Epithelial cell of esophagus (primary cell): ENCODE results near the gene GPRC5C.

Experiments used
- DNase-seq: peaks from one replicate; pipeline ENCODE4 v3.0.0; 2010; ENCODE audit warnings: low read depth
- H3K4me3 ChIP-seq: 2 replicates; pipeline ENCODE4 v1.5.1; 2011; ENCODE audit warnings: mild to moderate bottlenecking, low read length, control low read depth
- TF ChIP-seq, protein P1 (sequence below): IDR thresholded peaks from 2 replicates; pipeline ENCODE4 v1.5.1; 2011; ENCODE audit warnings: low read depth, mild to moderate bottlenecking, low read length, control low read depth, inconsistent platforms; ENCODE audit not compliant: insufficient read depth; ENCODE audit errors: missing control alignments

Gene GPRC5C

DNA sequence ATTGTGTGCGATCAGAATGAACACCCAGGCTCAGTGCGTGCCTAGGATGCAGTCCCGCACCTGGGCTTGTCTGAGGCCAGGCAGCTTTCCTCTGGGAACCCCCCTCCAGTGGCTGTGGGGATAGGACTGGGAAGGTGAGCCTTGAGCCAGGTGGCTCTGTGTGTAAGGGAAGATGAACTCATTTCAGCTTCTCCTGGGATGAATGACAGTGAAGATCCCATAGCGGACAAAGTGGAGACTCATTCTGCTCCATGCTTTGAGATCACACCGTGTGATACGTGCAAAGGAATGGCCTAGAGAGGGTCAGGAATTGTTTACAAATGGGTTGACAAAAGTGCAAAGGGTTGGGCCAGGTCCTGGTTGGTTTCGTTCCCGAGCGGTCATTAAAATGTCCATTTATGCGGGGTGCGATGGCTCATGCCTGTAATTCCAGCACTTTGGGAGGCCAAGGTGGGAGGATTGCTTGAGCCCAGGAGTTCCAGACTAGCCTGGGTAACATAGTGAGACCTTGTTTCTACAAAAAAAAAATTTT lies 15.8 kb downstream of the GPRC5C start:
- H3K4me3 ChIP-seq, result no peak overlapping the region
- TF ChIP-seq, protein P1, sequence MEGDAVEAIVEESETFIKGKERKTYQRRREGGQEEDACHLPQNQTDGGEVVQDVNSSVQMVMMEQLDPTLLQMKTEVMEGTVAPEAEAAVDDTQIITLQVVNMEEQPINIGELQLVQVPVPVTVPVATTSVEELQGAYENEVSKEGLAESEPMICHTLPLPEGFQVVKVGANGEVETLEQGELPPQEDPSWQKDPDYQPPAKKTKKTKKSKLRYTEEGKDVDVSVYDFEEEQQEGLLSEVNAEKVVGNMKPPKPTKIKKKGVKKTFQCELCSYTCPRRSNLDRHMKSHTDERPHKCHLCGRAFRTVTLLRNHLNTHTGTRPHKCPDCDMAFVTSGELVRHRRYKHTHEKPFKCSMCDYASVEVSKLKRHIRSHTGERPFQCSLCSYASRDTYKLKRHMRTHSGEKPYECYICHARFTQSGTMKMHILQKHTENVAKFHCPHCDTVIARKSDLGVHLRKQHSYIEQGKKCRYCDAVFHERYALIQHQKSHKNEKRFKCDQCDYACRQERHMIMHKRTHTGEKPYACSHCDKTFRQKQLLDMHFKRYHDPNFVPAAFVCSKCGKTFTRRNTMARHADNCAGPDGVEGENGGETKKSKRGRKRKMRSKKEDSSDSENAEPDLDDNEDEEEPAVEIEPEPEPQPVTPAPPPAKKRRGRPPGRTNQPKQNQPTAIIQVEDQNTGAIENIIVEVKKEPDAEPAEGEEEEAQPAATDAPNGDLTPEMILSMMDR, result no peak
- DNase-seq, result no peak

DNA sequence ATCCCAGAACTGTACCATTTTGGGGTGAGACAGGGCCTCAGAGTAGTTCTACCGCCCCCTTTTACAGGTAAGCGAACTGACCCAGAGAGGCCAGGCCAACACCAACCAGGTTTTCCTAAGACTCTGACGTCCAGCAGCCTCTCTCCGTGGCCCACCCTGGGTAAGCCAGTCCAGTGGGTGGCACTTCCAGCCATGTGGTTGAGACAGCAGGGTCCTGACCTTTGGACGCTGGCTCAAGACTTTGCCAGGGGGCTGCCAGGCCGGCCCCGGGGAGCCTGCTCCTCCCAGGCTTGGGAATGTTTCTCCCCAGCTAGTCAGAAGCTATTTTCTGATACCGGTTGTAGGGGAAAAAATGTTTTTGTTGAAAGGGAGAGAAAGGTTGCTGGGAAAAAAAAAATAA lies 16.9 kb downstream of the GPRC5C start:
- DNase-seq, result no peak
- no peak overlapping the region for H3K4me3 ChIP-seq
- TF ChIP-seq, protein P1, result no peak

- TF ChIP-seq, protein P1, result no peak
- no peak overlapping the region for H3K4me3 ChIP-seq
- DNase-seq, result no peak
Observed at GRCh38 chr17:74449306-74449705, 17.4 kb downstream of the GPRC5C start.

DNA sequence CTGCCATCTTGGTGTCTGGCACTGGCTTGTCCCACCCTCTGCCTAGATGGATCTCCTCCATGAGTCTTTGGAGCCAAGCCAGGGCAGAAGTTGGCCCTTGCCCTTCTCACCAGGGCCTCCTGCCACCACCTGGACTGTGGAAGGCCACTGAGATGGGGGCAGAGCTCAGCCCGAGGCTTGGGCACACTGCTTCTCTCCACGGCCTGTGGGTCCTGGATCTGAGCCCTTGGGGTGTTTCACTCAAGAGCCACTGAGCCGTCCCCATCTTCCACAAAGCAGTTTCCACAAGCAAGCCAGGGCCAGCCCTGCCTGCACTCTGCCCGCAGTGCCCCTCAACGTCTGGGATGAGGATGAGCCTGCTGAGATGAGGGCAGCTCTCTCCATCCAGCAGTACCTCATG lies 17.9 kb downstream of the GPRC5C start:
- no peak for DNase-seq
- TF ChIP-seq, protein P1, result no peak
- H3K4me3 ChIP-seq, result no peak overlapping the region

- no peak for DNase-seq
- TF ChIP-seq, protein P1, result no peak
Observed at GRCh38 chr17:74450231-74450630, 18.3 kb downstream of the GPRC5C start.

DNA sequence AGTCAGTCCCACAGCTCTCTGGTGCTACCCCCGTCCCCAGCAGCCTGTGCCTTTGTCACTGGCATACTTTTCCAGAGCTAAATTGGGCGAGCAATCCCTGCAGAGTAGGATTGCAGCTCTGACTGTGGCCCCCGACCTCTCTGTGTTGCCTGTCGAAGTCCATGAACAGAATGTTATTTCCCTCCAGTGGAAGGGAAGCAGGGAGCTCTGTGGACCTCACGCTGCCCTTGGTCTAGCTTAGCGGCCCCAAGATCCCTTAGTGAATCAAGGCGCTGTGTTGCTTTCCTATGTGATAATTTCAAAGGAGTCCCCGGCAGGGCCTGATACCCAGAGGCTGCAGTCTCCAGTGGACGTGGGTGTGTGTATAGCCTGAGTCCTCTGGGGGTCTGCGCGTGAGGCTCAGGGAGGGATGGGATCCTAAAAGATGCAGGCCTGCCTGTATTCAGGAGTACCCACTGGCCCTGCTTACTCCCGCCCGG lies 19.1 kb downstream of the GPRC5C start:
- TF ChIP-seq, protein P1, result no peak
- DNase-seq, result no peak
- no peak overlapping the region for H3K4me3 ChIP-seq

More at GRCh38 chr17:74450231-74450630, 18.3 kb downstream of the GPRC5C start:
- H3K4me3 ChIP-seq, result no peak overlapping the region

DNA sequence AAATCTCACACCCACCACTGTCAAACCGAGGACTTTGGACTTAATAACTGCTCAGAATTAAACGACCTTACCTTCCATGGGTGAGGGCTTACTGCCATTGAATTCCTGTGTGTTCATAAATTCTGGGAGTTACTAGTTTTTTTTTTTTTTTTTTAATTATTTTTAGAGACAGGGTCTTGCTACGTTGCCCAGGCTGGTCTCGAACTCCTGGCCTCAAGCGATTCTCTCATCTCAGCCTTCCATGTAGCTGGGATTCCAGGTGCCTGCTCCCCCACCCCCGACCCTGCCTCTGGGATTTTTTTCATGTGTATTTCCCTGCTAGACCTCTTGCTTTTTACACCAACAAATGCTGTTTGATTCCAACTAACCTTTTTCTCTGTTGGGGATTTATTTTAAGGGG lies 19.7 kb downstream of the GPRC5C start:
- TF ChIP-seq, protein P1, result no peak
- no peak for DNase-seq

More for the DNA sequence above, 19.7 kb downstream of the GPRC5C start:
- no peak overlapping the region for H3K4me3 ChIP-seq
